GM10248 (cell line): ENCODE results near the gene ARHGAP18.
A peak's percentile ranks its signal among the peaks of the same experiment; 100 is the strongest.

Experiments used
- CTCF ChIA-PET: fragments of 300-600 bp; sonication (Branson Sonifier 250); formaldehyde crosslinking; extraction: SDS; loops from one replicate; lab custom pipeline; 2021; ENCODE audit warnings: antibody characterized with exemption; lab: Yijun Ruan, JAX
- POLR2A ChIA-PET: fragments of 350-650 bp; sonication (Branson Sonifier 250); formaldehyde crosslinking; extraction: SDS; loops from one replicate; lab custom pipeline; 2020; ENCODE audit warnings: antibody characterized with exemption; lab: Yijun Ruan, JAX
- DNase-seq: peaks from one replicate; pipeline ENCODE4 v3.0.0; 2012; ENCODE audit errors: extremely low spot score
- TF ChIP-seq, protein P1 (sequence below): IDR thresholded peaks from 2 replicates; pipeline ENCODE4 v1.5.1; 2012; ENCODE audit warnings: mild to moderate bottlenecking, low read depth; ENCODE audit errors: extremely low read depth, missing control alignments, control extremely low read depth

The ARHGAP18 gene

GRCh38 chr6:129597023-129597713, 112.8 kb downstream of the ARHGAP18 start:
- POLR2A ChIA-PET = no interaction called here
- CTCF ChIA-PET = interaction anchor here (0.9 to 12.4 kb wide), 55 partner anchors 7 to 661 kb away, joined by 3 to 200 read pairs (median 6); partner anchors contain the start of genes ARHGAP18 and TMEM244
- peak; percentile 11 for DNase-seq
- TF ChIP-seq, protein P1, sequence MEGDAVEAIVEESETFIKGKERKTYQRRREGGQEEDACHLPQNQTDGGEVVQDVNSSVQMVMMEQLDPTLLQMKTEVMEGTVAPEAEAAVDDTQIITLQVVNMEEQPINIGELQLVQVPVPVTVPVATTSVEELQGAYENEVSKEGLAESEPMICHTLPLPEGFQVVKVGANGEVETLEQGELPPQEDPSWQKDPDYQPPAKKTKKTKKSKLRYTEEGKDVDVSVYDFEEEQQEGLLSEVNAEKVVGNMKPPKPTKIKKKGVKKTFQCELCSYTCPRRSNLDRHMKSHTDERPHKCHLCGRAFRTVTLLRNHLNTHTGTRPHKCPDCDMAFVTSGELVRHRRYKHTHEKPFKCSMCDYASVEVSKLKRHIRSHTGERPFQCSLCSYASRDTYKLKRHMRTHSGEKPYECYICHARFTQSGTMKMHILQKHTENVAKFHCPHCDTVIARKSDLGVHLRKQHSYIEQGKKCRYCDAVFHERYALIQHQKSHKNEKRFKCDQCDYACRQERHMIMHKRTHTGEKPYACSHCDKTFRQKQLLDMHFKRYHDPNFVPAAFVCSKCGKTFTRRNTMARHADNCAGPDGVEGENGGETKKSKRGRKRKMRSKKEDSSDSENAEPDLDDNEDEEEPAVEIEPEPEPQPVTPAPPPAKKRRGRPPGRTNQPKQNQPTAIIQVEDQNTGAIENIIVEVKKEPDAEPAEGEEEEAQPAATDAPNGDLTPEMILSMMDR = no peak

GRCh38 chr6:129596522-129596921, 113.5 kb downstream of the ARHGAP18 start:
- CTCF ChIA-PET = interaction anchor here (0.9 to 12.4 kb wide), 16 partner anchors 15 to 424 kb away, joined by 3 to 200 read pairs (median 10); partner anchors contain the start of gene ARHGAP18

DNA sequence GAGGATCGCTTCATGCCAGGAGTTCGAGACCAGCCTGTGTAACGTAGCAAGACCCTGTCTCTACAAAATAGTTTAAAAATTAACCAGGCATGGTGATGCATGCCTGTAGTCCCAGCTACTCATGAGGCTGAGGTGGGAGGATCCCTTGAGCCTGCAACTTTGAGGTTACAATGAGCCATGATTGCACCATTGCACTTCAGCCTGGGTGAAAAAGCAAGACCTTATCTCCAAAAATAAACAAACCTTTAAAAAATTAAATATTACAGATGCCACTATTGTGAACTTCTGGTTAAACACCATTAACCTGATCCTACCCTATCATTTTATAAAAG, 116.8 kb downstream of the ARHGAP18 start:
- CTCF ChIA-PET = no interaction called here

More at GRCh38 chr6:129596522-129596921, 113.5 kb downstream of the ARHGAP18 start:
- no peak for DNase-seq
- TF ChIP-seq, protein P1 = no peak
- POLR2A ChIA-PET = no interaction called here

DNA sequence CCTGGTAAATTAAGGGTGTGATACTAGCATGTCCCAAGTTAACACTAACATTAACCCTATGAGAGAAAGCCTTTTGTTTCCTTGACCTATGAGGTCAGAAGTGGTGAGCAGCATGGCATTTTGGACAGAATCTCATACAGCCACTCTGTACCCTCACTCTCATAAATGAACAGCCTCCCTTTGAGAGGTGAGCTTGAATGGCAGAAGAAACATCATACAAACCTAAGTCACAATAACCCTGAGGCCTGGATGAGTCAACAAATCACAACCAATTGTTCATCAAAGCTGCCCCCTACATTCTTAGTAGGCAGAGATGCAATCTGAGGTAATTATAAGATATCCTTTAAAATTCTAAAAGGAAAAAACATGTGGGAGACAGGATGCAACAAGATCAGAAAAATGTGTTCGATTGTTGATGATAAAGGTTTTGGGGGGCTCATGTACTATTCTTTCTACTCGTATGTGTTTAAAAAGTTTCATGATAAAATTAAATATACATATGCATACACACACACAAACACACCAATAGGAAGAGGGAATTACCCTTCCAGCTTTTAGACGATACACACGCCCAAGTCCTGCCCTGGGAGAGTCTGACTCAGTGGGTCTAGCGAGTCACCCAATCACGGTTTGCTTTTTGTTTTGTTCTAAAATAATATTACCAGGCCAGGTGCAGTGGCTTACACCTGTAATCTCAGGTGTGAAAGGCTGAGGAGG, 117.3 kb downstream of the ARHGAP18 start:
- ChIA-PET CTCF (interaction anchor here (1.0 kb wide), 1 partner anchor 12 kb away, joined by 3 read pairs; no protein-coding TSS in a partner anchor), POLR2A (no interaction called here)
- no peak for DNase-seq
- TF ChIP-seq, protein P1 = no peak

More for the DNA sequence above, 116.8 kb downstream of the ARHGAP18 start:
- TF ChIP-seq, protein P1 = no peak
- DNase-seq = no peak
- POLR2A ChIA-PET = no interaction called here

DNA sequence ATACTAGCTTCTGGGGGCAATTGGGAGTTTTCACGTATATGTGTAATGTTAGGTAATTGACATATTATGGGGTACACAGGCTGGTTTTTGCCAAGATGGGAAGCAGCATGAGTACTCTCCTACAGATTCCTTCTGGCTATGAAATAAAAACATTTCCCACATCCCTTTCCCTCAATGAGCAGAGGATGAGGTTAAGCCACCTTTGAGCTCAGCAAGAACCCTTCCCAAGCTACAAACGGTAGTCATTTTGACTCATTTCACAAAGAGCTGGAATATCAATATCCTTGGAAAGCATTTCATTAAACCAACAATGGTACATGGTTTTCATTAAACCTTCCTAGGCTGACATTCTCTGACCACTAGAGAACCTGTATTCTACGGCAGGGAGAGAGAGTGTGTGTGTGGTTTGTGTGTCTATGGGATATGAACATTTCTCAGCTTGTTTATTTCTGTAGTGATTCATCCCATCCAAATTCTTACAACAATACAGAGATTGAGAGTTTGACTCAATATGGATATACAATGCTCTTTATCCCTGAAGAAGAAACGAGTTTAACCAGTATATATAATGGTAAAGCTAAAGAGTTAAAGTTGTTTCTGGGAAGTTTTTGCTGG, 119.5 kb downstream of the ARHGAP18 start:
- DNase-seq = no peak
- TF ChIP-seq, protein P1 = no peak
- CTCF ChIA-PET = interaction anchor here (0.9 to 3.2 kb wide), 7 partner anchors 8 to 185 kb away, joined by 3 to 17 read pairs (median 4); no protein-coding TSS in a partner anchor
- POLR2A ChIA-PET = no interaction called here

- no peak for DNase-seq
- POLR2A ChIA-PET = no interaction called here
- CTCF ChIA-PET = no interaction called here
- TF ChIP-seq, protein P1 = no peak
Measured at GRCh38 chr6:129586815-129587214, 123.2 kb downstream of the ARHGAP18 start.
